Type B pancreatic cell (in vitro differentiated cells): ENCODE measurements around the gene TTLL12. TPM values are rescaled to one million over a fixed set of nuclear protein-coding genes. Genes with fewer than 3 reads are reported as not detected.

Source experiments
- DNase-seq: peaks from one replicate; pipeline ENCODE4 v3.0.0; 2021; ENCODE audit warnings: mixed read lengths; ENCODE audit not compliant: unreplicated experiment; ENCODE audit errors: extremely low spot score
- H3K27ac Mint-ChIP-seq: 2 replicates; pipeline ENCODE4 v1.8.0; 2021; ENCODE audit warnings: mild to moderate bottlenecking, mixed read lengths
- H3K27me3 Mint-ChIP-seq: 2 replicates; pipeline ENCODE4 v1.8.0; 2021; ENCODE audit warnings: mixed read lengths
- H3K36me3 Mint-ChIP-seq: 2 replicates; pipeline ENCODE4 v1.8.0; 2021; ENCODE audit warnings: mixed read lengths
- H3K4me1 Mint-ChIP-seq: one replicate; pipeline ENCODE4 v1.8.0; 2021; ENCODE audit warnings: mixed read lengths; ENCODE audit not compliant: unreplicated experiment
- H3K4me3 Mint-ChIP-seq: 2 replicates; pipeline ENCODE4 v1.8.0; 2021; ENCODE audit warnings: mild to moderate bottlenecking, mixed read lengths
- H3K9me3 Mint-ChIP-seq: 2 replicates; pipeline ENCODE4 v1.8.0; 2021; ENCODE audit warnings: mixed read lengths
- total RNA-seq: library from RNA; stranded (reverse); gene quantifications from 2 replicates; pipeline ENCODE4 v1.2.1, GENCODE V29; 2021; ENCODE audit warnings: low replicate concordance
- TF ChIP-seq, protein P1 (sequence below): fragments of 200-600 bp; sonication (generic); conservative IDR thresholded peaks from 2 replicates; pipeline ENCODE4 v1.5.0; 2021; ENCODE audit warnings: antibody characterized with exemption, mild to moderate bottlenecking

Gene TTLL12
- total RNA-seq, 1 donor from 2014 or later = 57.3 TPM

DNA sequence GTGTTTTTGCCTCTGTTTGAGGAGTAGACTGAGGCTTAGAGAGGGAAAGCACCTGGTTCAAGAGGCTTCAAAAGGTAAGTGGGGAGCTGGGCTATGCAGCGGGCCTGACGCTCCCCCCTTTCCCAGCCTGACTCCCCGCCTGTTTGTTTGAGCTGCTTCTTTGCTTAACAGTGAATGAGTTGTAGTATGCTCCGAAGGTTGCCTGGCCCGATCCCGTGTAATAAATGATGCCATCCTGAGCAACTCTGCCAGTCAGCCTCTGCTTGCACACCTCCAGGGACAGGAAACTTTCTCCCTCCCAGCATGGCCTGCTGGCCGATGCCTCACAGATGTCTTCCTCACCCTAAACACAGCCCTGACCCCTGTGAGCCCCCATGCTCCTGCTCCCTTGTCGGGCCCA, 45.5 kb upstream of the TTLL12 start:
- no peak overlapping the region for H3K27ac Mint-ChIP-seq

DNA sequence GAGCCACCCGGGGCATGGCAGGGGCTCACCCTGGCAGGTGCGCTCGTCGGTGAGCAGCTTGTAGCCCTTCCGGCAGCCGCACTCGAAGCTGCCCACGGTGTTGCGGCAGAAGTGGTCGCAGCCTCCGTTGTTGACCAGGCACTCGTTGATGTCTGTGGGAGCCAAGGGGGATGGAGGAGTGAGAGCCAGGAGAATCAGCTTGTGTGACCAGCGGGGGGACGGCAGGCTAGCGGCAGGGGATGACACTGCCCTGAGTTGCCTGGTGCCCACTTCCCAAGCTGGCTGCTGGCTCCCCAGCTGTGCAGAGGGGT, 44.7 kb upstream of the TTLL12 start:
- Mint-ChIP-seq H3K36me3 (no peaks in the 10 kb centered on the region), H3K4me1 (peaks cover 36% of the 10 kb centered on the region)
- TF ChIP-seq, protein P1, sequence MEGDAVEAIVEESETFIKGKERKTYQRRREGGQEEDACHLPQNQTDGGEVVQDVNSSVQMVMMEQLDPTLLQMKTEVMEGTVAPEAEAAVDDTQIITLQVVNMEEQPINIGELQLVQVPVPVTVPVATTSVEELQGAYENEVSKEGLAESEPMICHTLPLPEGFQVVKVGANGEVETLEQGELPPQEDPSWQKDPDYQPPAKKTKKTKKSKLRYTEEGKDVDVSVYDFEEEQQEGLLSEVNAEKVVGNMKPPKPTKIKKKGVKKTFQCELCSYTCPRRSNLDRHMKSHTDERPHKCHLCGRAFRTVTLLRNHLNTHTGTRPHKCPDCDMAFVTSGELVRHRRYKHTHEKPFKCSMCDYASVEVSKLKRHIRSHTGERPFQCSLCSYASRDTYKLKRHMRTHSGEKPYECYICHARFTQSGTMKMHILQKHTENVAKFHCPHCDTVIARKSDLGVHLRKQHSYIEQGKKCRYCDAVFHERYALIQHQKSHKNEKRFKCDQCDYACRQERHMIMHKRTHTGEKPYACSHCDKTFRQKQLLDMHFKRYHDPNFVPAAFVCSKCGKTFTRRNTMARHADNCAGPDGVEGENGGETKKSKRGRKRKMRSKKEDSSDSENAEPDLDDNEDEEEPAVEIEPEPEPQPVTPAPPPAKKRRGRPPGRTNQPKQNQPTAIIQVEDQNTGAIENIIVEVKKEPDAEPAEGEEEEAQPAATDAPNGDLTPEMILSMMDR = no peak

More for the DNA sequence above, 45.5 kb upstream of the TTLL12 start:
- no peak for DNase-seq
- Mint-ChIP-seq H3K36me3 (no peaks in the 10 kb centered on the region), H3K27me3 (peaks cover 9% of the 10 kb centered on the region), H3K4me3 (no peak overlapping the region), H3K9me3 (no peaks in the 10 kb centered on the region), H3K4me1 (peaks cover 34% of the 10 kb centered on the region)
- TF ChIP-seq, protein P1 = no peak

DNA sequence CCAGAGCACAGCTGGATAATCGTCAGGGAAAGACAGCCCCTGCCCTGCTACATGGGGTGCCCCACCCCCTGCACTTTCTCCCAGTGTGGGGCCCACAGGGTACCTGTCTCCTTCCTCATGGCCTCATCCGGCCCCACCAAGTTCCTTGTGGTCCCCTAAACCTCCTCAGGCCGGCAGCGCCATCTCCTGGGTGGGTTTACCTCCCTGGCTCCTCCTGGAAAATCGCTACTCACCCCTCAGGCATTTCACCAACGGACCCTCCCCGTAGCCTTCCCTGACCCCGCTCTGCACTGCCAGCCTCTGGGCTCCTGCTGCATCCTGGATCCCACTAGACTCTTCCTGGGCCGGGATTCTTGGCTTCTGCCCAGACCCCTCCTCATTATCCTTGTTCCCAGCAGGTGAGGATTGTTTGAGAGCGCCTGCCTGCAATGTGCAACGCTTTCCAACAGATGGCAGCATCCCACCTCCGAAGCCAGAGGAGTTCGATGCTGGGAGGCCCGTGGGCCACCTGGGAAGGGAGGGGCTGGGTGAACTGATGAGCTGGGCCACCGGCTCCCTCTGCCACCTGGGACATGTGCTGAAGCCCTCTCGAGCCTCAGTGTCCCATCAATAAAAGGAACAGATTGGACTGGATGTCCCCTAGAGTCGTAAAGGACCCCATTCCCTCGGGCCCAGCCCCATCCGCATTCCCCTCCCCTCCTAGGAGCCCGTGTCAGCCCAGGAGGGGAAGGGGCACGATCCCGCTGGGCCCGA, 44.2 kb upstream of the TTLL12 start:
- Mint-ChIP-seq H3K4me3 (no peak overlapping the region), H3K27ac (peak overlapping the region; percentile 37), H3K9me3 (no peaks in the 10 kb centered on the region), H3K27me3 (peaks cover 11% of the 10 kb centered on the region), H3K36me3 (no peaks in the 10 kb centered on the region), H3K4me1 (peaks cover 34% of the 10 kb centered on the region)
- TF ChIP-seq, protein P1 = peak; percentile 97
- DNase-seq = no peak

More for the DNA sequence above, 44.7 kb upstream of the TTLL12 start:
- no peak overlapping the region for H3K27ac Mint-ChIP-seq
- no peaks in the 10 kb centered on the region for H3K9me3 Mint-ChIP-seq
- peaks cover 9% of the 10 kb centered on the region for H3K27me3 Mint-ChIP-seq
- DNase-seq = no peak
- H3K4me3 Mint-ChIP-seq = no peak overlapping the region

DNA sequence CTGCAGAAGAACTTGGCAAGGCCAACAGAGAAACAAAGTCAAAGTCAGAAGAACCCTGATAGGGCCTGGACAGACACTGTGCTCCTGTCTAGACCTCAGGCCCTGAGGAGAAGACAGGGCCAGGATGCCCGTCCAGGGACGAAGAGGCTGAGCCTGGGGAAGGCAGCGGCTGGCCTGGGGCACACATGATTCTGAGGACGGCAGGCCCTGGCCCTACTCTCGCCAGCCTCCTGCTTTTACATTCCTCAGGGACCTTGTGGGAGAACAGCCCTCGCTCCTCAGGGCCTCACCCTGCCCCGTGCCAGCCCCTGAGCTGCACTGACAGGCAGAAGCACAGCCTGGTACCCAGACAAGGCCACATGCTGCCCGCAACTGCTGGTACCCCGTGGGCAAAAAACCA, 43.6 kb upstream of the TTLL12 start:
- Mint-ChIP-seq H3K4me1 (peaks cover 34% of the 10 kb centered on the region), H3K4me3 (no peak overlapping the region), H3K27me3 (peaks cover 16% of the 10 kb centered on the region), H3K27ac (no peak overlapping the region), H3K36me3 (no peaks in the 10 kb centered on the region), H3K9me3 (no peaks in the 10 kb centered on the region)
- TF ChIP-seq, protein P1 = no peak
- no peak for DNase-seq

DNA sequence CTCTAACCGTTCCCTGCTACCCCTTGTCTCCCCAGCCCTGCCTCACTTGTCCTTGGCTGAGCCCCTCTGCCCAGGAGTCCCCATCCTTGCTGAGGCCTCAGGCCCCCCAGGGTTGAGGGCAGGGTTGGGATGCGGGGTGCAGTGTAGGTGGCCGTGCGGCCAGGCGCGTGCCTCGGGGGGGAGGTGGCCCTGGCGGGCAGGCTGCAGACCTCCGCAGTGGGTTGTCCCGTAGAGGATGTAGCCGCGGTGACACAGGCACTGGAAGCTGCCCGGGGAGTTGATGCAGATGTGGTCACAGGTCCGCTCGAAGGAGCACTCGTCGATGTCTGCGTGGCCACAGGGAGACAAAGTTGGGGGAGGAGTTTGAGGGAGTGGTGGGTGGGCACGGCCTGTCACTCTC, 41.9 kb upstream of the TTLL12 start:
- H3K9me3 Mint-ChIP-seq = no peaks in the 10 kb centered on the region
- no peaks in the 10 kb centered on the region for H3K36me3 Mint-ChIP-seq
- H3K27ac Mint-ChIP-seq = no peak overlapping the region
- TF ChIP-seq, protein P1 = no peak
- H3K4me1 Mint-ChIP-seq = peaks cover 36% of the 10 kb centered on the region
- peaks cover 21% of the 10 kb centered on the region for H3K27me3 Mint-ChIP-seq
- no peak overlapping the region for H3K4me3 Mint-ChIP-seq
- DNase-seq = no peak

DNA sequence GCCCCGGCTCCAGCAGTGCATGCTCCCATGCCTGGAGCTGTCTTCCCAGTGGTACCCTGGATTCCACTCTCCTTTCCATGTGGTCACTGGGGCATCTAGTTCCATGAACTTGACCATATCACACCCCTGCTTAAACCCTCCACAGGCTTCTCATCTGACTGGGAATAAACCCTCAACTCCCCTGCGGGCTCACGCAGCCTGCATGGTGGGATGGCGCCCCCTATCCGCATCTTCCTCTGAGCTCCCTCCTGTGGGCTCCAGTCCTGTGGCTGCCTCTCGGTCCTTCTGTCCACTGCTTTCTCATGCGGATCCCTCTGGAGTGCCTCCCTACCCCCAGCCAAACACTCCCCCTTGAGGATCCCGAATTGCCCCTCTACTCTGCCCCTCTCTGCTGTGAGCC, 41.4 kb upstream of the TTLL12 start:
- no peak for DNase-seq
- H3K27me3 Mint-ChIP-seq = peaks cover 25% of the 10 kb centered on the region
- TF ChIP-seq, protein P1 = peak; percentile 61
- no peaks in the 10 kb centered on the region for H3K36me3 Mint-ChIP-seq
- peak overlapping the region; percentile 15 for H3K27ac Mint-ChIP-seq
- H3K9me3 Mint-ChIP-seq = no peaks in the 10 kb centered on the region
- H3K4me3 Mint-ChIP-seq = no peak overlapping the region
- peaks cover 34% of the 10 kb centered on the region for H3K4me1 Mint-ChIP-seq
